Skin epidermis (tissue), 12 donors: ENCODE measurements around the gene TAOK3.
"Not testable (repeated sequence)": the region's sequence is repeated elsewhere in the genome, so short reads cannot be mapped to it uniquely, and the experiment has no call there.

Experiments used
- H3K27ac ChIP-seq, 21 experiments: fragments of 200-600 bp; sonication (generic) in 11 of 21; one replicate each; pipeline ENCODE4 v1.5.0; 2020; ENCODE audit warnings: mild to moderate bottlenecking in 3 of 21, inconsistent platforms in 2 of 21, moderate library complexity in 2 of 21
- H3K4me3 ChIP-seq, 7 experiments: fragments of 200-600 bp; sonication (generic) in 2 of 7; one replicate each; pipeline ENCODE4 v1.5.0; 2020; ENCODE audit warnings: inconsistent platforms in 2 of 7, mild to moderate bottlenecking in 2 of 7, moderate library complexity in 1 of 7

Gene TAOK3

GRCh38 chr12:118372541-118373495, at the start of gene TAOK3:
TAOK3 (minus strand) TSS chr12:118372907; CDS start chr12:118255567, 117,340 bp downstream.
- Histone ChIP-seq H3K27ac (peak within 1 kb of the TSS; percentile 54 to 97 (median 86)), H3K4me3 (peak within 1 kb of the TSS; percentile 55 to 96 (median 88))

- Histone ChIP-seq H3K27ac (no peak overlapping the region), H3K4me3 (no peak overlapping the region)
These were observed 48.0 kb upstream of the TAOK3 start for GRCh38 chr12:118420673-118421072.

GRCh38 chr12:118418385-118419057, 45.8 kb upstream of the TAOK3 start:
- Histone ChIP-seq H3K27ac (no peak overlapping the region), H3K4me3 (no peak overlapping the region)

DNA sequence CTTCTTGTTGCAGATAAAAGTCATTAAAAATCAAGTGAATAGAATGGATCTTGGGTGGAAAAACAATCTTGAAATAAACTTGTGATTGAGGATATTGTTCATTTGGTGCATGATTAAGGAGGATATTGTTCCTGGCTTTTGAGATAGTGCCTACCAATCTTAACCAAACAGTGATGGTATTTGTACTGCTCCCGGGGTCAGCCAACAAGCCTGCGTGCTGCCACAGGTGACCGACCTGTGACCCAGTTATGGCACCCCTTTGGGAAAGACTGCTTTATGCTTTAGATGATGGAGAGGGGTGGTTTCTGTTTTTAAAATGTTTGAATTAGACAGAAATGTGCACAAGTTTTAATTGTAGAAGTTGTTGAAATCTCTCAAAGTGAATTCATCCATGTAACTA, 45.2 kb upstream of the TAOK3 start:
- no peak overlapping the region for H3K4me3 ChIP-seq
- H3K27ac ChIP-seq = no peak overlapping the region

- H3K27ac ChIP-seq = no peak overlapping the region
- H3K4me3 ChIP-seq = no peak overlapping the region
These were observed 37.1 kb upstream of the TAOK3 start for GRCh38 chr12:118409834-118410233.

GRCh38 chr12:118408241-118408640, 35.5 kb upstream of the TAOK3 start:
- not testable (repeated sequence) for H3K27ac ChIP-seq, H3K4me3 ChIP-seq

GRCh38 chr12:118404876-118405521, 32.3 kb upstream of the TAOK3 start:
- peak overlapping the region in 1 of 21 experiments; percentile 10 for H3K27ac ChIP-seq
- no peak overlapping the region for H3K4me3 ChIP-seq

DNA sequence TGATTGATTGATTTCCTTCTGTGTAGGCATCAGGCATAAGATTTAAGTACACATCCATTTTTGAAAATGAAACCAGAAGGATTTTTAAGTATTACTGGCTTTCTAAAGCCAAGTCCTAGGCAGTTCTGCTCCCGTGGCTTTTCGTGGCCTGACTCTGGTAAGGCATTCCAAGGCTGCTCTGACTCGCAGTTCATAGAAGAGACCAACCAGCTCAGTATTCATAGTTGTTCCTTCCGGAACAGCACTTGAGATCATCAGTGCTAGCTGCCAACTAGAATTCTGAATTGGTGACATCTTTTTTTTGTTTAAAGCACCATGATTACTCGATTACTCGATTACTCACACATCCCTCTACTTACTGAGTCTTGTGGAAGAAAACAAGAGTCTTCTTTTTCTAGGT, 29.5 kb upstream of the TAOK3 start:
- H3K27ac ChIP-seq = no peak overlapping the region
- H3K4me3 ChIP-seq = no peak overlapping the region

DNA sequence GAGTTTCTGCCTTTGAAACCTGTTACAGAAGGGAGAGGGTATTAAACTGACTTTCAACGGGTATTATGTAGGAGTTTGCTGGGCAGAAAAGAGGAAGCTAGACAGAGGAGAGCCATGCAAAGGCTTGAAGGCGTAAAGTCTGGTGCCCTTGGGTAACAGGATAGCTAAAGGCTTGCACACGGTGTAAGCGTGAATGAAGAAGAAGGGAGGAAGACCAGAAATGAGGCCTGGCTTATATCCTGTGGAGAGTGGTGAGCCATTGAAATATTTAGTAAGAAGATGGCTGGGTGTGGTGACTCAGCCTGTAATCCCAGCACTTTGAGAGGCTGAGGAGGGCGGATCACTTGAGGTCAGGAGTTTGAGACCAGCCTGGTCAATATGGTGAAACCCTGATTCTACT, 26.2 kb upstream of the TAOK3 start:
- Histone ChIP-seq H3K4me3 (no peak overlapping the region), H3K27ac (no peak overlapping the region)

- Histone ChIP-seq H3K27ac (no peak overlapping the region), H3K4me3 (no peak overlapping the region)
These were observed 25.8 kb upstream of the TAOK3 start for GRCh38 chr12:118398524-118398923.

- Histone ChIP-seq H3K27ac (no peak overlapping the region), H3K4me3 (no peak overlapping the region)
These were observed 25.2 kb upstream of the TAOK3 start for GRCh38 chr12:118397708-118398440.

- Histone ChIP-seq H3K27ac (no peak overlapping the region), H3K4me3 (no peak overlapping the region)
These were observed 19.1 kb upstream of the TAOK3 start for GRCh38 chr12:118391836-118392235.

DNA sequence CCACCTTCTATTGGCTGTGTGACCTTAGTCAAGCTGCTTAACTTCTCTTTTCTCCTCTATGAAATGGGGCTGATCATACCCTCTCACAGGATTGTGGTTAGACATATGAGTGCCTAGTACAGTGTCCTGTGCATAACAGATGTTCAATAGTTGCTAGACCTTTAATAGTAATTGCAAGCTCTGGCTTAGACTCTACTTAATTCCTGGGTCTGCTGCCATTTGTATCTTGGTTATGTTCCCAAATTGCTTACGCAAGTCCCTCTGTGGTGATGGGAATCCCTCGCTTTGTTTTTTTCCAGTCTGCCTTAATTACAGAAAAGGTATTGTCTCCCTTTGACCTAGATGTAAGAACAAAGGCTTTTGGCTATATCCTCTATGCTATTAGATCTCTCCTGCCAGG, 18.7 kb upstream of the TAOK3 start:
- H3K4me3 ChIP-seq = no peak overlapping the region
- H3K27ac ChIP-seq = no peak overlapping the region

DNA sequence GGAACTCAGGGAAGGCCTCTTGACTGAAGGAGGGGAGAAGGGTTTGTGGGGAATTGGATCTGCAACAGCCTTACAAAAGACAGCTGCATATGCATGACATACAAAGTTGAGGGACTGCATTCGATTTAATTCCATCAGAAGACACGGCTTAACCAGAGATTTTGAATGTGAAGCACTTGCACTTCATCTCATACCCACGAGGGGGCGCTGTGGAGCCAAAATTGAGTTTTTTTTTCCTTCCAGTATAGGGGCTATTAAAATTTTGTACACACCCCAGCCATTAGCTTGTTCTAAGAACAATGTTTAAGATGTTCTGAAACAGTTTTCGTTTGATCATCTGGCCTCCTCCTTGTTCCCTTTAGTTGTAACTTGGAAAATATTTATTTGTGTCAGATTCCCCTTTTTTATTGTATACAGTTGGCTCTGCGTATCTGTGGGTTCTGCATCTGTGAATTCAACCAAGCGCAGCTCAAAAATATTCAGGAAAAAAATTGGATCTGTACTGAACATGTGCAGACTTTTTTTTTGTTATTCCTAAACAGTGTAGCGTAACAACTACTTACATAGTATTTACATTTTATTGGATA, 5.3 kb upstream of the TAOK3 start:
- Histone ChIP-seq H3K4me3 (peak overlapping the region; percentile 75 to 100 (median 93)), H3K27ac (peak overlapping the region in 10 of 21 experiments; percentile 10 to 100 (median 98))

DNA sequence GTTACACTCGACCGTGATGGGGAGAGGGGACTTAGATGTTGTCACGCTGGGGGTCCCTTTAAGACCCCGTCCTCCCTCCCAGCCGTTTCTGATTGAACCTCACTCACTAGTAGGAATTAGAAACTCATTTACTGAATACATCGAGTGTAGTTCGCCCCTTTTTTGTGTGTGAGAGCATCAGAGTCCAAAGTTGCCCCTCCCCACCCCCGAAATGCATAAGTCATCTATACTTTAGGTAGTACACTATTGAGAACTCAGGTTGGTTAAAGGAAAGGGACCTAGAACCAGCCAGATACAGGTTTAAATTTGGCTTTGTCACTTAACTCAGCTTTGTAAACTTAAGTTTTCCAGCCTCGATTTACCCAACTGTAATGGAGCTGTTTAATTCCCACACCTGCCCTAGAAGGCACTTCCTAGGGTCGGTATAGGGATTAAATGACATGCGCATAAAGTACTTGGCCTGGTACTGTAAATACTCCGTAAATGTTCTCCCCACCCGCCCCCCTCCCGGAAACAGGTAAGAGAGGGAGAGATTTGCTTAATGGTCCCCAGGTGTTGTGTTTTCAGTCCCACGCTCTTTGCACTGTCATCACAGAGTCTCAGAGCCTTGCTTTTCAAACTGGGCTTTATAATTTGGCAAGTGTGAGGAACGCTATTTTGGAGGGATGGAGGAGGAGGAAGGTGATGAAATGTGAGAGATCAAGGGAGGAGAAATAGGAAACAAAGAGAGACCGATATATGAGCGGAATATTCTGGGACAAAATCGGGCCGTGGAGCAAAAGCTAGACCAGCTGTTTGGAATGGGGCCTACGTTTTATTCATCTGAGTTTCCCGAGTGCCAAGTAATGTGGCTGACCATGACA, 4.5 kb upstream of the TAOK3 start:
- H3K27ac ChIP-seq = peak overlapping the region; percentile 86 to 100 (median 97)
- peak overlapping the region; percentile 75 to 100 (median 93) for H3K4me3 ChIP-seq

DNA sequence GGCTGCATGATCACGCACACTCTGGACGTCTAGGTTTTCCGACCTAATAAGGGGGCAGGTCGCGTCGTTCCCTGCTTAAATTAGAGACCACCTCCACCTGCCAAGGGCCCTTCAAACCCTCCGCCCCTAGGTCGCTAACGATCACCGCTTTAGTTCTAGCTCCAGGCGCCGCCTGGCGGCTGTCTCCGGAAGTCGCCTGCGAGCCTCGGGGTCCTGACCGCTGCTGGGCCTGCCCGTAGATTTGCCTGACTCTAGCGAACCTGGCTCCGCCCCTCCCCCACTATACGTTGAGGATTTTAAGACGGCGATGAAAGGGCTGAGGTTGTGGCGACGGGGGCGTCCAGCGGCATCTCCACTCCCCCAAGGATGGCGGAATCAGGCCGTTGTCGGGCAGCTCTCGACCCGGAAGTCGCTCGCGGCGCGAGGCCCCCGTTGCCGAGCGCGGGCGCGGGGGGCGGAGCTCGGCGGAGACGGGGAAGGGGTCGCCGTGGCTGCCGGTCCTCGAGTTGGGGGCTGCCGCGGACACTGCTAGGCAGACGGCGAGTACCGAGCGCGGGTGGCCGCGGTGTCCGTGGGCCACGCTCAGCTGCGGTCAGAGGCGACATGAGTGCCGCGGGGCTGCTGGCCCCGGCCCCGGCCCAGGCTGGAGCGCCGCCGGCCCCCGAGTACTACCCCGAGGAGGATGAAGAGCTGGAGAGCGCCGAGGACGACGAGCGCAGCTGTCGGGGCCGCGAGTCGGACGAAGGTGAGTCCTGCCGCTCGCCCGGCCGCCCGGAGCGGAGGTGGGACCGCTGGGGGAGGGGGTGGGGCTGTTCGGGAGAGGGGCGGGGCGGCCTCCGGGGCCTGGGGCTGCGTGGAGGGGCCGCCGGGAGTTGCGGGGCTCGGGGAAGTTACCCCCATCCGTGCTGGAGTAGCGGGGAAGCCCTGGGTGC, 3.6 kb upstream of the TAOK3 start, which contains the start of gene SUDS3:
Gene SUDS3 (plus strand): TSS at position 467 of the 932 bp plus-strand sequence. CDS start 137 bp downstream, at position 604.
- Histone ChIP-seq H3K27ac (peak within 1 kb of the TSS; percentile 86 to 100 (median 97)), H3K4me3 (peak within 1 kb of the TSS; percentile 75 to 100 (median 93))

DNA sequence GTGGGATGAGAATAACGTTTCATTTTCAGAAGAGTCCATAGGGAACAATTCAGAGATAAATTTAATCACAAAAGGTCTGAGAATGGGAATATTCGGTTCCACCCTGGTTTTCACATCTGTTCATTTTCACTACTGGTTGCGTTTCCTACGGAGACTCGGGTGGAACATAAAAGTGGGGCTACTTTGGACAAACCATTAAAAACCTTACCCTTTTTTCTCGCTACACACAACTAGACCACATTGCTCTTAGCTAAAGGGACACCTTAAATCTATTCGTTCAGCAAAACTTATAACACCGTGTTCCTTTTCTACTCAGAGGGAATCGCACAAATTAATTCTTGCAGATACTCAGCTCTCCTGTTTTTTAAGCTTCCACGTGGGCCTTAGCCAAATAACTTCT, 2.6 kb upstream of the TAOK3 start:
- H3K27ac ChIP-seq = peak overlapping the region in 16 of 21 experiments; percentile 27 to 100 (median 98)
- peak overlapping the region in 5 of 7 experiments; percentile 79 to 99 (median 93) for H3K4me3 ChIP-seq
